Measurements from ENCODE around the gene SCCPDH.

Gene SCCPDH

DNA sequence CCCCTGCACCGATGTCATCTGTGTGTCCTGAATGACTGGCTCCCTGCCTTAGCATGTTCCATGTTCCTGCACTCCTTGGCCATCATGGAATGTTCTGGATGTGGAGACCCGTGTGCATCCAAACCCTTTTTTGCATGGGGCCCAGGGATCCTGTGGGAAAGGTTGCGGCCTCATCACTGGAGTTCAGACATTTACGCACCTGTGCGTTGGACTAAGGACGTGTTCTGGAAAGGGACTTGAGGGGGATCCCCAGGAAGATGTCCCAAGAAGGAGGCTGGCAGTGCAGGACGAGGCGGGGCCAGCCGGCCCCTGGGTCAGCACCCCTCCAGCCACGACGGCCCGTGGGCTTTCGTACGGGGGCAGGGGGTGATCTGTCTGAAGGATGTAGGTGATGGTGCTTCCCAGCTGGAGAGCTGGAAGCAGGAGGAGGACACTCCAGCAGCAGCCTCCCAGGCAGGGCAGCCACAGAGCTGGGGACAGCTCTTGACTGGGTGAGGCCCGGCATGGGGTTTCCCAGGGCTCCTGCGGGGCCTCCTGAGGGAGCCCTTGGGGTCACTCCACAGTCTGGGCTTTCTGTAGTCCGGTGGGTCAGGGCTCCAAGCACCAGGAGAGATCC is 67.2 kb downstream of the SCCPDH start:
- H3F3A ChIP-seq (ENCODE audit: insufficient read depth, low read length) = no peaks in the 10 kb centered on the region
- TF ChIP-seq EZH2phosphoT487 (IDR thresholded peaks at IDR 0.05; ENCODE audit: low read length) (no peak), EZH2 (optimal IDR thresholded peaks at IDR 0.05; ENCODE audit: low read depth, low read length) (no peak), CTCF (IDR thresholded peaks at IDR 0.05; ENCODE audit: low read length) (no peak)
- no peak overlapping the region for H3K4me2 ChIP-seq (ENCODE audit: low read depth, low read length)
- H3K36me3 ChIP-seq (replicated peaks; ENCODE audit: insufficient read depth, low read length) = no peaks in the 10 kb centered on the region
- no peaks in the 10 kb centered on the region for H3K4me1 ChIP-seq (ENCODE audit: low read length)
- no peaks in the 10 kb centered on the region for H3K9me3 ChIP-seq (replicated peaks; ENCODE audit: insufficient read depth, low read length)
- H3K4me3 ChIP-seq (ENCODE audit: low read length) = no peak overlapping the region
- no peak for DNase-seq
- H3K9ac ChIP-seq (ENCODE audit: low read length) = no peak overlapping the region
- H3K9me2 ChIP-seq (replicated peaks; ENCODE audit: insufficient read depth, low read length) = no peaks in the 10 kb centered on the region
- H4K20me1 ChIP-seq (ENCODE audit: insufficient read depth, low read length) = no peaks in the 10 kb centered on the region
- H3K27me3 ChIP-seq (replicated peaks; ENCODE audit: insufficient read depth, low read length) = no peaks in the 10 kb centered on the region
- no peak overlapping the region for H2AFZ ChIP-seq (ENCODE audit: low read length)
- H3K79me2 ChIP-seq (ENCODE audit: low read length) = no peaks in the 10 kb centered on the region
- H3K27ac ChIP-seq (ENCODE audit: low read length) = no peak overlapping the region

- H3K4me2 ChIP-seq (ENCODE audit: low read depth, low read length) = no peak overlapping the region
- H4K20me1 ChIP-seq (ENCODE audit: insufficient read depth, low read length) = no peaks in the 10 kb centered on the region
- no peak overlapping the region for H2AFZ ChIP-seq (ENCODE audit: low read length)
- H3K36me3 ChIP-seq (replicated peaks; ENCODE audit: insufficient read depth, low read length) = no peaks in the 10 kb centered on the region
- no peak overlapping the region for H3K4me3 ChIP-seq (ENCODE audit: low read length)
- no peak overlapping the region for H3K9ac ChIP-seq (ENCODE audit: low read length)
- H3K4me1 ChIP-seq (ENCODE audit: low read length) = no peaks in the 10 kb centered on the region
- no peak for DNase-seq
- no peaks in the 10 kb centered on the region for H3K9me3 ChIP-seq (replicated peaks; ENCODE audit: insufficient read depth, low read length)
- TF ChIP-seq CTCF (IDR thresholded peaks at IDR 0.05; ENCODE audit: low read length) (no peak), EZH2phosphoT487 (IDR thresholded peaks at IDR 0.05; ENCODE audit: low read length) (no peak), EZH2 (optimal IDR thresholded peaks at IDR 0.05; ENCODE audit: low read depth, low read length) (no peak)
- H3K79me2 ChIP-seq (ENCODE audit: low read length) = no peaks in the 10 kb centered on the region
- no peaks in the 10 kb centered on the region for H3K27me3 ChIP-seq (replicated peaks; ENCODE audit: insufficient read depth, low read length)
- no peaks in the 10 kb centered on the region for H3K9me2 ChIP-seq (replicated peaks; ENCODE audit: insufficient read depth, low read length)
- no peaks in the 10 kb centered on the region for H3F3A ChIP-seq (ENCODE audit: insufficient read depth, low read length)
- H3K27ac ChIP-seq (ENCODE audit: low read length) = no peak overlapping the region
These were observed 68.4 kb downstream of the SCCPDH start for GRCh38 chr1:246792603-246793002.

DNA sequence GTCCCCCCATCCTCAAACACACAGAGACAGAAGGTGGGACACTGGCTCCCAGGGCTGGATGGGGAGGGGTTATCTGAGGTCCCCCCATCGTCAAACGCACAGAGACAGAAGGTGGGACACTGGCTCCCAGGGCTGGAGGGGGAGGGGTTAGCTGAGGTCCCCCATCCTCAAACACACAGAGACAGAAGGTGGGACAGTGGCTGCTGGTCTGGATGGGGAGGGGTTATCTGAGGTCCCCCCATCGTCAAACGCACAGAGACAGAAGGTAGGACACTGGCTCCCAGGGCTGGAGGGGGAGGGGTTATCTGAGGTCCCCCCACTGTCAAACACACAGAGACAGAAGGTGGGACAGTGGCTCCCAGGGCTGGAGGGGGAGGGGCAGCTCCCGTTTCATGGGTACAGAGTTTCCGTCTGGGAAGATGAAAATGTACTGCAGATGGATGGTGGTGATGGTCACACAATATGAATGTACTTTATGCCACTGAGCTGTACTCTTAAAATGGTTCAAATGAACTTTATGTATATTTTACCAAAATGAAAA is 69.2 kb downstream of the SCCPDH start:
- Histone ChIP-seq H3F3A (ENCODE audit: insufficient read depth, low read length) (no peaks in the 10 kb centered on the region), H3K9ac (ENCODE audit: low read length) (no peak overlapping the region), H4K20me1 (ENCODE audit: insufficient read depth, low read length) (no peaks in the 10 kb centered on the region), H3K4me2 (ENCODE audit: low read depth, low read length) (no peak overlapping the region), H3K27me3 (replicated peaks; ENCODE audit: insufficient read depth, low read length) (no peaks in the 10 kb centered on the region), H3K27ac (ENCODE audit: low read length) (no peak overlapping the region), H3K9me2 (replicated peaks; ENCODE audit: insufficient read depth, low read length) (no peaks in the 10 kb centered on the region), H3K4me3 (ENCODE audit: low read length) (no peak overlapping the region), H3K4me1 (ENCODE audit: low read length) (no peaks in the 10 kb centered on the region), H2AFZ (ENCODE audit: low read length) (no peak overlapping the region), H3K36me3 (replicated peaks; ENCODE audit: insufficient read depth, low read length) (no peaks in the 10 kb centered on the region), H3K79me2 (ENCODE audit: low read length) (no peaks in the 10 kb centered on the region), H3K9me3 (replicated peaks; ENCODE audit: insufficient read depth, low read length) (no peaks in the 10 kb centered on the region)
- no peak for DNase-seq
- TF ChIP-seq EZH2phosphoT487 (IDR thresholded peaks at IDR 0.05; ENCODE audit: low read length) = no peak
- TF ChIP-seq EZH2 (optimal IDR thresholded peaks at IDR 0.05; ENCODE audit: low read depth, low read length) = no peak
- no peak for TF ChIP-seq CTCF (IDR thresholded peaks at IDR 0.05; ENCODE audit: low read length)

Data from MM.1S (cell line).